ENCODE measurements around the gene THAP3. TPM values are rescaled to one million over a fixed set of nuclear protein-coding genes. Genes with fewer than 3 reads are reported as not detected.

THAP3 gene
- total RNA-seq, 1 donor from 2014 or later, result 23.7 TPM

DNA sequence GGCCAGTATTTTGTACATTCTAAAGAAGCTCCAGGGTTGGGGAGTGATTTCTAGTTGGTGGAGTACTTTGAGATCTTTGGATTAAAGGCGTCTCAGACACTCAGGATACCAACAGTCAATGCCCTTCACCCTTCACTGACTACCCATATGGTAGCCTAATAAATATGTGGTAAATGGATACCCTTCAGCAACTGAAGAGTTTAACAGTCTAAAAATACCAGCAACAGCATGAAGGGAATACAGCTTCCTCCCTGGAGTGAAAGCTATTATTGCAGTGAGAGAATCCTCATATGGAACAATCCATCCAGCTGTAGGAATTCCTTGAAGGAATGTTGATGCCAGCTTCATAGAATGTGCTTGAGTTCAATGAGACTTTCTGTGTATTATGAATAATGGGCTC lies 50.1 kb downstream of the THAP3 start:
- no peak for DNase-seq

DNA sequence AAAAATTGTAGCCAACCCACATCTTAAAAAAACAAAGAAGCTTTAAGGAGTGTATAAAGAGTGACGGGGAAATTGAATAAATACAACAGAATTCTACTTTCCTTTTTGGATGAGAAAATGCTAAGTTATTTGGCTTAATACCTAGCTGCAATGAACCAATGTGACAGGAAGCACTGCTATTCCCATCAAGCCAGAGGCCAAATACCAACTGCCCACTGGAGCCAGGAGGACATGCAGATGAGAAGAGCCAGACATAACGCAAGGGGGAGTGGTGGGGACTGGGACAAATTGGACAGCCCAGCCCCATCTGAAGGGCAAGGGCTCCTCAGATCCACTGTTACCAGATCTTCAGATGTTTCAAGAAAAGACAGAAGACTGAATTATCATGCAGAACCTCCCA lies 51.3 kb downstream of the THAP3 start:
- no peak for DNase-seq

Other genes with a start within 250 kb of the THAP3 start
- gene ACOT7, start 231.1 kb upstream of the THAP3 start, total RNA-seq, result 27.0 TPM
- gene HES2, start 204.9 kb upstream of the THAP3 start, total RNA-seq, result 0.16 TPM
- not detected for gene ESPN, start 200.1 kb upstream of the THAP3 start, total RNA-seq
- 9.5 TPM for gene TNFRSF25, start 158.7 kb upstream of the THAP3 start, total RNA-seq
- gene PLEKHG5, start 133.2 kb upstream of the THAP3 start, total RNA-seq, result 25.6 TPM
- 34.0 TPM for gene NOL9, start 70.4 kb upstream of the THAP3 start, total RNA-seq
- not detected for gene TAS1R1, start 69.6 kb upstream of the THAP3 start, total RNA-seq
- gene ZBTB48, start 44.9 kb upstream of the THAP3 start, total RNA-seq, result 15.1 TPM
- 8.7 TPM for gene KLHL21, start 22.0 kb upstream of the THAP3 start, total RNA-seq
- gene PHF13, start 11.1 kb upstream of the THAP3 start, total RNA-seq, result 17.0 TPM
- 32.8 TPM for gene DNAJC11, start 76.9 kb downstream of the THAP3 start, total RNA-seq
- 115 TPM for gene CAMTA1, start 160.6 kb downstream of the THAP3 start, total RNA-seq